Mesothelial cell of epicardium (in vitro differentiated cells): ENCODE data around the gene HMGN4. TPM values are rescaled to one million over a fixed set of nuclear protein-coding genes. Genes with fewer than 3 reads are reported as not detected.

Experiments
- DNase-seq, 2 experiments: peaks; one replicate each; pipeline ENCODE4 v3.0.0; 2021; ENCODE audit warnings: low spot score in 2 of 2; ENCODE audit not compliant: unreplicated experiment in 2 of 2
- H3K27ac Mint-ChIP-seq: 2 replicates; pipeline ENCODE4 v1.8.0; 2021; ENCODE audit warnings: mixed read lengths
- H3K27me3 Mint-ChIP-seq: 2 replicates; pipeline ENCODE4 v1.8.0; 2021; ENCODE audit warnings: low read depth, mixed read lengths
- H3K36me3 Mint-ChIP-seq: 2 replicates; pipeline ENCODE4 v1.8.0; 2021; ENCODE audit warnings: mixed read lengths
- H3K4me1 Mint-ChIP-seq: 2 replicates; pipeline ENCODE4 v1.8.0; 2021; ENCODE audit warnings: mixed read lengths
- H3K4me3 Mint-ChIP-seq: 2 replicates; pipeline ENCODE4 v1.8.0; 2021; ENCODE audit warnings: mild to moderate bottlenecking, moderate library complexity, mixed read lengths
- H3K9me3 Mint-ChIP-seq: 2 replicates; pipeline ENCODE4 v1.8.0; 2021; ENCODE audit warnings: mixed read lengths
- CTCF ChIP-seq: fragments of 200-600 bp; sonication (generic); IDR thresholded peaks from one replicate; pipeline ENCODE4 v1.5.0; 2021; ENCODE audit warnings: antibody characterized with exemption; ENCODE audit not compliant: unreplicated experiment
- total RNA-seq: library from RNA; stranded (reverse); gene quantifications from 3 replicates; pipeline ENCODE4 v1.2.1, GENCODE V29; 2021

Gene HMGN4
- total RNA-seq, 1 donor from 2014 or later = 49.4 TPM

GRCh38 chr6:26578741-26579140 lies 40.6 kb downstream of the HMGN4 start:
- Mint-ChIP-seq H3K4me1 (peaks cover 12% of the 10 kb centered on the region), H3K27me3 (peaks cover 75% of the 10 kb centered on the region), H3K27ac (no peak overlapping the region), H3K9me3 (peaks cover 13% of the 10 kb centered on the region), H3K4me3 (peak overlapping the region; percentile 10), H3K36me3 (no peaks in the 10 kb centered on the region)
- TF ChIP-seq CTCF = no peak
- no peak for DNase-seq

DNA sequence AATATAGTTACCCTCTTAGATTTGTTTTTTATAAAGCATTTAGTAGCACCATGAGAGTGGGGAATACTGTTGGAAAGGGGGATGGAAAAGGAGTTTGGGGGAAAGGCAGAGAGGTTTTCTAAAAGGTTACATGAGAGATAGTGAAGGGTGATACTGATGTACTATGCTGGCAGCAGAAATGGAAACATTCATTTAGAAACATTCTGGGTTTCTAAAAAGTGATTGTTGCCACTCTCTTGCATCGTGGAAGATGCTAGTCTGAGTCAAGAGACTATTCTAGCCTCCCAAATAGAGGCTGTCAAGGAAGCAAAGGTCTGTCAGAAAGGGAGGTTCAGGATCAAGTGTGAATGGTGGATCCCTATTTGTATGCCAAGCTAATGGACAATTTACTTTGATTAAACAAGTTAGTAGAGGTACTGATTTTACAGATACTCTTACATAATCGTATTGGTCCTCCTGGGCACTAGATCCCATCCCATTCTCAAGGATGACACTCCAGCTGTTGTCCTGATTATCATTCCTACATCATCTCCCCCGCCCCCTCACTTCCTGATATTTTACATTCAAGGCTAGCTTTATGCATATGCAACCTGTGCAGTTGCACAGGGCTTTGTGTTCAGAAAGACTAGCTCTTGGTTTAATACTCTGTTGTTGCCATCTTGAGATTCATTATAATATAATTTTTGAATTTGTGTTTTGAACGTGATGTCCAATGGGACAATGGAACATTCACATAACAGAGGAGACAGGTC lies 43.2 kb downstream of the HMGN4 start:
- Mint-ChIP-seq H3K4me3 (no peak overlapping the region), H3K27ac (no peak overlapping the region), H3K9me3 (peaks cover 13% of the 10 kb centered on the region), H3K27me3 (peaks cover 87% of the 10 kb centered on the region), H3K36me3 (no peaks in the 10 kb centered on the region), H3K4me1 (peaks cover 11% of the 10 kb centered on the region)
- no peak for DNase-seq
- no peak for TF ChIP-seq CTCF

GRCh38 chr6:26588965-26589364 lies 50.8 kb downstream of the HMGN4 start:
- H3K4me1 Mint-ChIP-seq = no peaks in the 10 kb centered on the region
- no peak for TF ChIP-seq CTCF

DNA sequence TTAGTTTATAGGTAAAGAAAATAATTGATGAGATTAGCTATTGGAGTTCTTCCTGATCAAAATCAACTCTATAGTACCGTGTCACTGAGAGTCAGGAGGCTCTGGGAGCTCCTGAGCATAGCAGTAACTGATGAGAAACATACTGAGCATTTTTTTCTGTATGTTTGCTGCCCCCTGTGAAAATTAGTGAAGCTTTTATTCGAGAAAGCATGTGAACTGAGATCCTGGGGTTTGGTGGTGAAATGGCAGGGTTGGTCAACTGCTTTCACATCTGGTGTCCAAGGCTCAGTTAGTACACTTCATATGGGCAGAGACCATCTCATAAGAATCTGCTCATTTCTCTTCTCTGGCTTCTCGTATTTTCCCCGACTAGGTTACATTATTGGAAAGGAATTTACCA lies 54.5 kb downstream of the HMGN4 start:
- no peak for DNase-seq
- TF ChIP-seq CTCF = no peak
- no peak overlapping the region for H3K27ac Mint-ChIP-seq
- H3K27me3 Mint-ChIP-seq = peaks cover 51% of the 10 kb centered on the region
- peaks cover 4% of the 10 kb centered on the region for H3K9me3 Mint-ChIP-seq
- no peak overlapping the region for H3K4me3 Mint-ChIP-seq
- peaks cover 6% of the 10 kb centered on the region for H3K4me1 Mint-ChIP-seq
- no peaks in the 10 kb centered on the region for H3K36me3 Mint-ChIP-seq

More at GRCh38 chr6:26588965-26589364, 50.8 kb downstream of the HMGN4 start:
- no peak overlapping the region for H3K27ac Mint-ChIP-seq
- peaks cover 65% of the 10 kb centered on the region for H3K27me3 Mint-ChIP-seq
- peaks cover 4% of the 10 kb centered on the region for H3K9me3 Mint-ChIP-seq
- no peaks in the 10 kb centered on the region for H3K36me3 Mint-ChIP-seq
- no peak overlapping the region for H3K4me3 Mint-ChIP-seq
- no peak for DNase-seq

GRCh38 chr6:26593278-26594130 lies 55.3 kb downstream of the HMGN4 start:
- Mint-ChIP-seq H3K4me1 (peaks cover 13% of the 10 kb centered on the region), H3K9me3 (peaks cover 4% of the 10 kb centered on the region), H3K4me3 (no peak overlapping the region), H3K36me3 (peaks cover under 1% of the 10 kb centered on the region), H3K27ac (no peak overlapping the region), H3K27me3 (peaks cover 51% of the 10 kb centered on the region)
- DNase-seq = no peak
- TF ChIP-seq CTCF = no peak
